ENCODE results near the gene PTPRD.
"Not testable (repeated sequence)": the region's sequence is repeated elsewhere in the genome, so short reads cannot be mapped to it uniquely, and the experiment has no call there.

The PTPRD gene

DNA sequence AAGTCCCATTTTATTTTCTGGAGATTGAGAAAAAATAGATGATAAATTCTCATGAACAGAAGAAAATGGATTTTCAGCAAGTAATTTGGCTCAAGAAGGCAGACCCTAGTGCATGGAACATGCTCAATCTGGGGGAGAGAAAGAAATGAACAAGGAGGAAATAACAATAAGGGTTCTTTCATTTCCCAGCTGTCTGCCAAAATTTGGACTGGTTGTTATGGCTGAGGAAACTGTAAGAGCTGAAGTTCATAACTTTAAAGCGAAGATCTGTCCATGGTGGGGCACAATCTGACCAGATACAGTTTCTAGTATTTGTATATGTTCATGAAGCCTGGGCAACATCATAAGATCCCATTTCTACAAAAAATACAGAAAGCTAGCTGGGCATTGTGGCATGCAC, 1426.7 kb downstream of the PTPRD start:
- DNase-seq = no peak

DNA sequence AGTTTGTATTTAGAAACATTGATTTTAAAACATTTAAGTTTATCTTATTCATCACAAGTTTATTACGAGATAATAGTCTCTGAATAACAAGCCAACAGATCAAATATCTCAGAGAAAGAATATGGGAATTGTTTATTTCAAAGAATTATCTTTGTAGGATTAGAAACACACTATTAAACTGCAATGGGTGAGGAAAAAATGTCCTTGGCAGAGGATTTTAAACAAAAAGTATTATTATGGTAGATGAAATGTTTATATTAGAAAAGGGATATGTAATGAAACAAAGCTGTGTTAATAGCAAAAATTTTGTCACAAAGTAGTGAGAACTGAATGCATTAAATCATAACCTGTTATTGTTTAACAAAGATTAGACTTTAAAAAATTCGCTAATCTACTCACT, 1430.4 kb downstream of the PTPRD start:
- no peak for DNase-seq

- no peak for DNase-seq
Observed at GRCh38 chr9:9177081-9177480, 1435.7 kb downstream of the PTPRD start.

- DNase-seq = no peak
Observed at GRCh38 chr9:9174358-9174757, 1438.4 kb downstream of the PTPRD start.

DNA sequence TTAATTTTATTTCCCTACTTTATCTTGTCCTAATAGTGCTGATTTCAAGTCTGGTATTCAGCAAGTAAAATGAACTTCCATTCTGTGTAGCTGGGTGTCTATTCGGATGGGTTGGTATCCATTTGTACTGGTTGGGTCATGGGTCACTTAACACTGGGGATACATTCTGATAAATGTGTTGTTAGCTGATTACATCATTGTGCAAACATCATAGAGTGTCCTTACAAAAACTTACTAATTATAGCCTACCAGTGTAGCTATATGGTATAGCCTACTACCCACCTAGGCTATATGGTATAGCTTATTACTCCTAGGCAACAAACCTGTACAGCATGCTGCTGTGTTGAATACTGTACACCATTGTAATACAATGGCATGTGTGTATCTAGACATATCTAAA, 1439.5 kb downstream of the PTPRD start:
- no peak for DNase-seq

DNA sequence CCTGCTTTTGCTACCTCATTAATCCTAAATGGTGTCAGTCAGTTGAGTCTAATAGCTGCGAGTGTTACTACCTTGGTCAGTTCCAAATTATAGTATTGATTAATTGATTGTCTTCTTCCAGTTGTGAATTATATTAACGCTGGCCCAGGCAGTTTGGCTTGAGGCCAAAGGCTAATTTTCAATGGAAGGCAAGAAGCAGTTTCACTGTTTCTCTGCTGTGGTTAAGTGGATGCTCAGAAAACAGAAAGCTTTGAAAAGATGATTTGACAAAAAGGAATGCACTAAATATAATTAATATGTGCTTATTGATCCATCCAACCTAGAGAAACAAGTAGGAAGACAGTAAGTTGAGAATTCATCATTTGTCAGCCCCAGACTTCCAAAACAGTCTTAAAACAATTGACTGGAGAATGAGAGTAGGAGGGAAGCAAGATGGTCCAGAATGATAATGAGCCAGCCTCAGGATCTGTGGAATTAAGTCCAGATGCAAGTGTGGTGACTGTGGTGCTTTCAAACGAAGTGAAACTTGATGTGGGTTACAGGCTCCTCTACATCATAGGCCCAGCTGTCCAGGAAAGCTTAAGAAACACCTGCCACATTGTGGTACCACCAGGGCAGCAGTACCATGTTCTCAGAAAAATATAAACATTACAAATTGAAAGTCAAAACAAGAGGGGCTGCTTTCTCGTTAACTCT, 1442.2 kb downstream of the PTPRD start:
- peak in 3 of 56 donors; percentile 0 to 2 (median 1) for DNase-seq

GRCh38 chr9:9142001-9142400, 1470.8 kb downstream of the PTPRD start:
- DNase-seq = no peak

DNA sequence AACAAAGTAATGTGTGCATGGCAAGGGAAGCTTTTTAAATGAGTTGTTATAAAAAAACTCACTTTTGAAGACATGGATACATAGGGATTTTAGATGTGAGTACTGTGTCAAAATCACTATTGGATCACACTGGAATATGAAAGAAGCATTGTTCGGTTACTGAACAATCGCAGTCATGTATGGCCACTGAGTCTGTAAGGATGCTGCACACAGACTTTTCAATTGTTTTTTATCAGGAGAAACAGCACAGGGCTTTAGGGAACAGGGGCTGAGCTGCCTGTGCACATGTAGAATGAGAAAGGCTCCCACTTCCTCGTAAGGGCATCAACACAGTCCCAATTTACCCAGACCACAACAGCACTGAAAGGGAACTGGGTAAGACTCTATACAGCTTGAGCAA, 1479.3 kb downstream of the PTPRD start:
- peak in 28 of 56 donors; percentile 1 to 49 (median 15) for DNase-seq

GRCh38 chr9:9124616-9125015, 1488.2 kb downstream of the PTPRD start:
- DNase-seq = no peak

GRCh38 chr9:9122230-9122875, 1490.4 kb downstream of the PTPRD start:
- DNase-seq = no peak

GRCh38 chr9:9117866-9118265, 1494.9 kb downstream of the PTPRD start:
- DNase-seq = no peak

GRCh38 chr9:9112001-9112720, 1500.6 kb downstream of the PTPRD start:
- no peak for DNase-seq

DNA sequence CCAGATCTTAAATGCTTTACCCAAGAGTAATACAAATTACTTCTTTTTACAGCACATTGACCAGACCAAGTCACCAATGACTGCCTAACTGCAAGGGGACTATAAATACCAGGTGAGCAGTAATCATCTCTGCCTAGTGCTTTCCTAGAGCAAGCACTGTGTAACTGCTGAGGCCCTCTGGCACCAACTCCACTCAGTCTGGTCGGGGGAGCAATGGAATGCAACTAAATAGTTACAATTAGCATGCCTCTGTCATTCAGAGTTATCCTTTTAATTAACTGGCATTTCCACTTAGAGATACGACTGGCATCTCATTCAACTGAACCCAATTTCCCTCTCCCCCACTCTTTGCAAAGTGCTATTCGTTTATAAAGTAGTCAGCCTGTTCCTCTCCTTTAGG, 1504.2 kb downstream of the PTPRD start:
- DNase-seq = no peak

- DNase-seq = no peak
Observed at GRCh38 chr9:9102295-9102694, 1510.5 kb downstream of the PTPRD start.

DNA sequence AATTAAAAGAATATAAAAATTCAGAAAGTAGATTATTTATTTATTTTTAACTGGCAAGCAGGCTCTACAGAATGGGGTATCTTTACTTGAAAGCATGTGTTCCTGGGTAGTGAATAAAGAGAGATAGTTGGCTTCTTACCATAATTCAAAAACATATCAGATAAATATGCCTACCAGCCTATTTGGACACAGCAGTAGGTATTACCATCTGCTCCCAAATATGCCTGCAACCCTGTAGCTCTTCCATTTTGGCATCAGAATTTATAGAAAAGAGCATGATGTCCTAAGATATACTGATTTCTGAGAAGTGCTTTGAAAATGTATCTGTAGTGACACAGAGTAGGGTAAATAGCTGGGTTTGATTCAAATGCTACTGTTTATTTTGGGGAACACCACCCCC, 1512.7 kb downstream of the PTPRD start:
- no peak for DNase-seq

- no peak for DNase-seq
Observed at GRCh38 chr9:9099646-9100045, 1513.2 kb downstream of the PTPRD start.

DNA sequence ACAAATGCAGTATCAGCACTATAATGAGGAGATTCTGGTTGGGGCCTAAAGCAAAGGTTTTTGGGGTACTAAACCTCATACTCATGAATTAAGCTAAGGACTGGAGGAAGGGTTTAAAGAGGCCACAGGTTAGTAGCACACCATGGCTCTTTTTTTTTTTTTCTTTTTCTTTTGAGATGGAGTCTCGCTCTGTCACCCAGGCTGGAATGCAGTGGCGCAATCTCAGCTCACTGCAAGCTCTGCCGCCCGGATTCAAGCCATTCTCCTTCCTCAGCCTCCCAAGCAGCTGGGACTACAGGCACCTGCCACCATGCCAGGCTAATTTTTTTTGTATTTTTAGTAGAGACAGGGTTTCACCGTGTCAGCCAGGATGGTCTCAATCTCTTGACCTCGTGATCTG, 1515.5 kb downstream of the PTPRD start:
- DNase-seq = not testable (repeated sequence)

DNA sequence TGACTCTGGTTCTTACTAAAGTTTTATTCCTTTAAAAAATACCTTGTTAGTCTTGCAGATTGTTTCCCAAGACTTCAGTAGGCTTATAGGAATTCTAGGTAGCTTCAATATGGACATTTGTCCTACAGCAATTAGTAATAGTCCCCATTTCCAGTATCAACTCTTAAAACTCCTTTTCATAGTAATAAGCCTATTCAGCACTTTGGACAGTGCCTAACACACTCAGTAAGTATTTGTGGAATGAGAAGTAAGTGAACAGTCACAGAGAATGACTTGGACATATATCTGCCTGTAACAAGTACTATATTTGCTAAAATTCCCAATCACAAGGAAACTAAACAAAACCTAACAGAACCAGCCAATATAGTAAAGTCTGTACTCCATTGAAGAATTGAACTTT, 1521.4 kb downstream of the PTPRD start:
- no peak for DNase-seq

DNA sequence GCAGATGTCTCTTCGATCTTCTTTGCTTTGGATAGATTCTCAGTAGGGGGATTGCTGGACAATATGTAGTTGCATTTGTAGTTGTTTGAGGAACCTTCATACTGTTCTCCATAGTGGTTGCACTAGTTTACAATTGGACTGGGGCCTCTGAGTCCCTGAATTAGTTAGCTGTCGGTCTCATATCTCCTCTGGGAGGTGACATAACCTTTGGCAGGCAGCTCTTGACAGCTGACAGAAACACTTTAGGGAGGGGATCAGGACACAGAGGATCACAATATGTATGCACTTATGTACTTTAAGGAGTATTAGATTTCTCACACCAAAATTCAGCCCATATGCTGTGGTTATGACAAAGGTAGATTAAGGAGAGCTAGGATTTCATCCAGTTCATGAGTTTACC, 1533.3 kb downstream of the PTPRD start:
- DNase-seq = no peak

DNA sequence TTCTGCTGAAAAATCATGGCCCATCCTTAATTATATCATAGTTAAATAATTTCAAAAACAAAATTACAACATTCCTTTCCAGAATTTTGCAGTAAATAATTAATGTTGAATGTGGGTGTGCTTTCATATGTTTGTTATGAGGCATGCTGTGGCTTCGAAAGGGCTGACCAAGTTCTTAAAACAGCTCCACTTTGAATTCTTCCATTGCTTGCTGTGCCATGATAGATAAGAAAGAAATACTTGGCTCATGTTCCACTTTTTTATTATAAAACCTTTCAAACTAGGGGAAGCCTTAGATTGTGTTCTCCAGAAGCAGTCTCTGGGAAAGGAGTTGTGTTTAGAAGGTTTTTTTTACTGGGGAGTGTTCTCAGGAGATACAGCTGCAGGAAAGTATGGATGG, 1534.5 kb downstream of the PTPRD start:
- no peak for DNase-seq

- DNase-seq = no peak
Observed at GRCh38 chr9:9061627-9062026, 1551.2 kb downstream of the PTPRD start.

- DNase-seq = no peak
Observed at GRCh38 chr9:9054354-9054992, 1558.3 kb downstream of the PTPRD start.

Data from nucleus accumbens (tissue), 56 donors.